MM.1S (cell line): ENCODE measurements around the gene CYB5R4.

Experiments
- DNase-seq: peaks from one replicate; pipeline ENCODE4 v3.0.0-alpha.2; 2015
- H2AFZ ChIP-seq: fragments of 300-600 bp; sonication (generic); 2 replicates; pipeline ENCODE4 v1.6.0; 2016; ENCODE audit warnings: antibody characterized with exemption, low read length
- H3F3A ChIP-seq: fragments of 300-600 bp; sonication (generic); 2 replicates; pipeline ENCODE4 v1.6.1; 2016; ENCODE audit warnings: mild to moderate bottlenecking, antibody characterized with exemption, low read length, moderate library complexity, mixed read lengths; ENCODE audit not compliant: insufficient read depth
- H3K27ac ChIP-seq: fragments of 300-600 bp; sonication (generic); 2 replicates; pipeline ENCODE4 v1.5.1; 2016; ENCODE audit warnings: mild to moderate bottlenecking, low read length
- H3K27me3 ChIP-seq: fragments of 300-600 bp; sonication (generic); replicated peaks from 2 replicates; pipeline ENCODE4 v1.6.0; 2016; ENCODE audit warnings: low read length; ENCODE audit not compliant: insufficient read depth
- H3K36me3 ChIP-seq: fragments of 300-600 bp; sonication (generic); replicated peaks from 2 replicates; pipeline ENCODE4 v1.6.1; 2016; ENCODE audit warnings: mild to moderate bottlenecking, low read length, mixed read lengths; ENCODE audit not compliant: insufficient read depth
- H3K4me1 ChIP-seq: fragments of 300-600 bp; sonication (generic); 2 replicates; pipeline ENCODE4 v1.6.1; 2016; ENCODE audit warnings: low read length, mixed read lengths
- H3K4me2 ChIP-seq: fragments of 300-600 bp; sonication (generic); 2 replicates; pipeline ENCODE4 v1.6.0; 2016; ENCODE audit warnings: low read depth, low read length
- H3K4me3 ChIP-seq: fragments of 300-600 bp; sonication (generic); 2 replicates; pipeline ENCODE4 v1.5.1; 2016; ENCODE audit warnings: low read length, mixed read lengths
- H3K79me2 ChIP-seq: fragments of 300-600 bp; sonication (generic); 2 replicates; pipeline ENCODE4 v1.6.1; 2016; ENCODE audit warnings: mixed run types, low read length, mixed read lengths
- H3K9ac ChIP-seq: fragments of 300-600 bp; sonication (generic); 2 replicates; pipeline ENCODE4 v1.6.1; 2016; ENCODE audit warnings: low read length, mixed read lengths
- H3K9me2 ChIP-seq: fragments of 300-600 bp; sonication (generic); replicated peaks from 2 replicates; pipeline ENCODE4 v1.6.1; 2016; ENCODE audit warnings: mild to moderate bottlenecking, low read length, mixed read lengths; ENCODE audit not compliant: insufficient read depth
- H3K9me3 ChIP-seq: fragments of 300-600 bp; sonication (generic); replicated peaks from 2 replicates; pipeline ENCODE4 v1.6.1; 2016; ENCODE audit warnings: mild to moderate bottlenecking, low read length, mixed read lengths; ENCODE audit not compliant: insufficient read depth
- H4K20me1 ChIP-seq: fragments of 300-600 bp; sonication (generic); 2 replicates; pipeline ENCODE4 v1.6.1; 2016; ENCODE audit warnings: mild to moderate bottlenecking, low read length, moderate library complexity, mixed read lengths; ENCODE audit not compliant: insufficient read depth
- EZH2 ChIP-seq: fragments of 300-600 bp; sonication (generic); optimal IDR thresholded peaks from 2 replicates; pipeline ENCODE3; 2017; ENCODE audit warnings: low read depth, mild to moderate bottlenecking, antibody characterized with exemption, low read length, mixed read lengths
- EZH2phosphoT487 ChIP-seq: fragments of 300-600 bp; sonication (generic); IDR thresholded peaks from 2 replicates; pipeline ENCODE4 v1.6.1; 2018; ENCODE audit warnings: antibody characterized with exemption, low read length
- TF ChIP-seq, protein P1 (sequence below): fragments of 300-600 bp; sonication (generic); IDR thresholded peaks from 2 replicates; pipeline ENCODE4 v1.5.1; 2016; ENCODE audit warnings: antibody characterized with exemption, low read length, mixed read lengths

CYB5R4 gene

GRCh38 chr6:83852528-83853177, 6.8 kb upstream of the CYB5R4 start:
- Histone ChIP-seq H3K27ac (no peak overlapping the region), H4K20me1 (no peaks in the 10 kb centered on the region), H3K4me3 (no peak overlapping the region), H3K27me3 (no peaks in the 10 kb centered on the region), H3K36me3 (no peaks in the 10 kb centered on the region), H3K79me2 (no peaks in the 10 kb centered on the region), H3K4me2 (no peak overlapping the region), H3K4me1 (no peaks in the 10 kb centered on the region), H3K9me2 (no peaks in the 10 kb centered on the region), H2AFZ (no peak overlapping the region), H3F3A (no peaks in the 10 kb centered on the region), H3K9ac (no peak overlapping the region), H3K9me3 (no peaks in the 10 kb centered on the region)
- DNase-seq, result no peak
- no peak for TF ChIP-seq EZH2phosphoT487
- TF ChIP-seq EZH2, result no peak
- TF ChIP-seq, protein P1, sequence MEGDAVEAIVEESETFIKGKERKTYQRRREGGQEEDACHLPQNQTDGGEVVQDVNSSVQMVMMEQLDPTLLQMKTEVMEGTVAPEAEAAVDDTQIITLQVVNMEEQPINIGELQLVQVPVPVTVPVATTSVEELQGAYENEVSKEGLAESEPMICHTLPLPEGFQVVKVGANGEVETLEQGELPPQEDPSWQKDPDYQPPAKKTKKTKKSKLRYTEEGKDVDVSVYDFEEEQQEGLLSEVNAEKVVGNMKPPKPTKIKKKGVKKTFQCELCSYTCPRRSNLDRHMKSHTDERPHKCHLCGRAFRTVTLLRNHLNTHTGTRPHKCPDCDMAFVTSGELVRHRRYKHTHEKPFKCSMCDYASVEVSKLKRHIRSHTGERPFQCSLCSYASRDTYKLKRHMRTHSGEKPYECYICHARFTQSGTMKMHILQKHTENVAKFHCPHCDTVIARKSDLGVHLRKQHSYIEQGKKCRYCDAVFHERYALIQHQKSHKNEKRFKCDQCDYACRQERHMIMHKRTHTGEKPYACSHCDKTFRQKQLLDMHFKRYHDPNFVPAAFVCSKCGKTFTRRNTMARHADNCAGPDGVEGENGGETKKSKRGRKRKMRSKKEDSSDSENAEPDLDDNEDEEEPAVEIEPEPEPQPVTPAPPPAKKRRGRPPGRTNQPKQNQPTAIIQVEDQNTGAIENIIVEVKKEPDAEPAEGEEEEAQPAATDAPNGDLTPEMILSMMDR, result no peak

DNA sequence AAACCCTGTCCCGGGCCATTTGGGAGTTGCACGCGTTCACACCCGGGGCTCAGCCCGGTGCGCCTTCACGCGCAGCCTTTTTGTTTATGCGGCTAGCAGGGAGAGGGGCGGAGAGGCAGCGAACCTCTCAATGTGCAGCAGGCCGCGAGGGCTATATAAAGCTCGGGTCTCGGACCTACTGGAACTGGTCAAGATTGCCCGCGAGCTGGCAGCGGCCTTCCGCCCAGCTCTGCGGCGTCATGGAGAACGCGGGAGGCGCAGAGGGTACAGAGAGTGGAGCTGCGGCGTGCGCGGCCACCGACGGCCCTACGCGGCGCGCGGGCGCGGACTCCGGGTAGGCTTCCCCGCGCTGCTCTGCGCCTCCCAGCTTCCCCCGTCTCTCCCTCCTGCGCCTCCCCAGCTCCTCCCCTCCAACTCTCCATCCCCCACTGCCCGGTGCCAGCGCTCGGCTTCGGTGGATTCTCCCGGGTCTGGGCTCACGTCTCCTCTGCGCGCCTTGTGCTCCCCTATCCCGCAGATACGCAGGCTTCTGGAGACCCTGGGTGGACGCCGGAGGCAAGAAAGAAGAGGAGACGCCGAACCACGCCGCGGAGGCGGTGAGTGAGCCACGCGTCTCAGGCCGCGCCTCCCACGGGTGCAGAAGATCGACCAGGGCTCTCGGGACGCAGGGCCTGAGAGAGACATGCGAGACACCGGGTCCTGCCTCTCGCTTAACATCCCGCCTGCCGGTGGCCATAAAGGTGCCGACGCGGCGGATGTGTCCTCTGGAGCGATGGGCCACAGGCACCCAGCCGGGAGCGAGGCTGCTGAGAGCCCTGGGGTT, 6.1 kb upstream of the CYB5R4 start, which contains the start of gene RIPPLY2:
RIPPLY2 (plus strand) TSS at position 183 of the 823 bp plus-strand sequence; CDS start at position 240, 57 bp downstream.
- TF ChIP-seq EZH2phosphoT487 (no peak), EZH2 (no peak)
- TF ChIP-seq, protein P1, result no peak
- no peak within 1 kb of the TSS for H3K4me2 ChIP-seq
- H3F3A ChIP-seq, result no peaks in the 10 kb centered on the region
- H3K9ac ChIP-seq, result no peak within 1 kb of the TSS
- no peak for DNase-seq
- H4K20me1 ChIP-seq, result no peaks in the 10 kb centered on the region
- no peaks in the 10 kb centered on the region for H3K79me2 ChIP-seq
- no peak within 1 kb of the TSS for H3K4me3 ChIP-seq
- H3K27me3 ChIP-seq, result no peaks in the 10 kb centered on the region
- no peak within 1 kb of the TSS for H3K27ac ChIP-seq
- no peaks in the 10 kb centered on the region for H3K36me3 ChIP-seq
- H2AFZ ChIP-seq, result no peak within 1 kb of the TSS
- no peaks in the 10 kb centered on the region for H3K4me1 ChIP-seq
- no peaks in the 10 kb centered on the region for H3K9me2 ChIP-seq
- no peaks in the 10 kb centered on the region for H3K9me3 ChIP-seq

- Histone ChIP-seq H3K79me2 (no peaks in the 10 kb centered on the region), H3K9ac (no peak overlapping the region), H3K9me3 (no peaks in the 10 kb centered on the region), H3K9me2 (no peaks in the 10 kb centered on the region), H3K4me2 (no peak overlapping the region), H3K36me3 (no peaks in the 10 kb centered on the region), H4K20me1 (no peaks in the 10 kb centered on the region), H3K4me3 (no peak overlapping the region), H3K27ac (no peak overlapping the region), H3K27me3 (no peaks in the 10 kb centered on the region), H3K4me1 (peaks cover 4% of the 10 kb centered on the region; the same call in 1 of the 2 replicates), H3F3A (no peaks in the 10 kb centered on the region), H2AFZ (no peak overlapping the region)
- no peak for DNase-seq
- TF ChIP-seq EZH2phosphoT487 (no peak), EZH2 (no peak)
- TF ChIP-seq, protein P1, result no peak
Observed at GRCh38 chr6:83854001-83854501, 5.4 kb upstream of the CYB5R4 start.
